HEK293 (cell line): ENCODE measurements around the gene PTPRN2.

Experiments used
- CTCF ChIA-PET: fragments of 350-600 bp; formaldehyde crosslinking; extraction: SDS; loops from one replicate; lab custom pipeline; 2021; ENCODE audit warnings: antibody characterized with exemption; lab: Yijun Ruan, JAX
- POLR2A ChIA-PET: fragments of 300-600 bp; formaldehyde crosslinking; extraction: SDS; loops from one replicate; lab custom pipeline; 2020; ENCODE audit warnings: antibody characterized with exemption, inconsistent platforms; lab: Yijun Ruan, JAX
- H3K27ac ChIP-seq: fragments of 200-500 bp; sonication (Bioruptor generic); 2 replicates; pipeline ENCODE4 v1.5.1; 2014; ENCODE audit warnings: low read depth, low read length, control low read depth, inconsistent platforms; ENCODE audit errors: extremely low read depth
- H3K36me3 ChIP-seq, 2 experiments: fragments of 200-500 bp in 1 of 2; sonication (Bioruptor generic) in 1 of 2; 1 replicate in 1 of 2; 2 replicates in 1 of 2; pipeline ENCODE4 v1.5.1; 2014 to 2017; ENCODE audit warnings: inconsistent platforms in 2 of 2, low read length in 2 of 2; ENCODE audit not compliant: control insufficient read depth in 2 of 2, insufficient read depth in 1 of 2
- H3K4me1 ChIP-seq: fragments of 200-500 bp; sonication (Bioruptor generic); 2 replicates; pipeline ENCODE4 v1.5.1; 2014; ENCODE audit warnings: mild to moderate bottlenecking, low read length, inconsistent platforms; ENCODE audit not compliant: control insufficient read depth, insufficient read depth
- H3K4me3 ChIP-seq: 2 replicates; pipeline ENCODE4 v1.5.1; 2011; ENCODE audit warnings: low read depth, mild to moderate bottlenecking, control low read depth, low read length, moderate library complexity
- H3K9me3 ChIP-seq: fragments of 200-500 bp; sonication (Bioruptor generic); 2 replicates; pipeline ENCODE4 v1.5.1; 2014; ENCODE audit warnings: low read depth, low read length, inconsistent platforms; ENCODE audit not compliant: control insufficient read depth, insufficient read depth
- EGR2 ChIP-seq: fragments of 450-650 bp; formaldehyde crosslinking; IDR thresholded peaks from 2 replicates; pipeline ENCODE4 v1.5.1; 2016; ENCODE audit warnings: low read depth, missing biosample characterization, missing genetic modification characterization
- GFI1B ChIP-seq: fragments of 450-650 bp; formaldehyde crosslinking; IDR thresholded peaks from 2 replicates; pipeline ENCODE4 v1.5.1; 2016; ENCODE audit warnings: missing biosample characterization, missing genetic modification characterization
- KLF16 ChIP-seq: fragments of 450-650 bp; formaldehyde crosslinking; IDR thresholded peaks from 2 replicates; pipeline ENCODE4 v1.5.1; 2017; ENCODE audit warnings: missing biosample characterization, missing genetic modification characterization
- KLF8 ChIP-seq: fragments of 450-650 bp; formaldehyde crosslinking; IDR thresholded peaks from 2 replicates; pipeline ENCODE4 v1.5.1; 2016; ENCODE audit warnings: missing biosample characterization, missing genetic modification characterization
- PRDM6 ChIP-seq: fragments of 450-650 bp; formaldehyde crosslinking; IDR thresholded peaks from 2 replicates; pipeline ENCODE4 v1.5.1; 2017; ENCODE audit warnings: missing biosample characterization, missing genetic modification characterization
- YY2 ChIP-seq: fragments of 450-650 bp; formaldehyde crosslinking; IDR thresholded peaks from 2 replicates; pipeline ENCODE4 v1.5.1; 2016; ENCODE audit warnings: missing biosample characterization, missing genetic modification characterization
- ZNF155 ChIP-seq: fragments of 450-650 bp; formaldehyde crosslinking; IDR thresholded peaks from 2 replicates; pipeline ENCODE4 v1.5.1; 2016; ENCODE audit warnings: missing biosample characterization, missing genetic modification characterization
- ZNF16 ChIP-seq: fragments of 450-650 bp; formaldehyde crosslinking; IDR thresholded peaks from 2 replicates; pipeline ENCODE4 v1.5.1; 2016; ENCODE audit warnings: low read depth, missing biosample characterization, missing genetic modification characterization
- ZNF2 ChIP-seq: fragments of 450-650 bp; formaldehyde crosslinking; IDR thresholded peaks from 2 replicates; pipeline ENCODE4 v1.5.1; 2016; ENCODE audit warnings: missing biosample characterization, missing genetic modification characterization
- ZNF350 ChIP-seq: fragments of 450-650 bp; formaldehyde crosslinking; IDR thresholded peaks from 2 replicates; pipeline ENCODE4 v1.5.0; 2017; ENCODE audit warnings: missing biosample characterization, mild to moderate bottlenecking, missing genetic modification characterization
- ZNF426 ChIP-seq: fragments of 450-650 bp; formaldehyde crosslinking; IDR thresholded peaks from 2 replicates; pipeline ENCODE4 v1.5.1; 2017; ENCODE audit warnings: missing biosample characterization, missing genetic modification characterization, mild to moderate bottlenecking, inconsistent platforms, moderate library complexity
- ZNF518A ChIP-seq: fragments of 450-650 bp; formaldehyde crosslinking; conservative IDR thresholded peaks from 2 replicates; pipeline ENCODE4 v1.5.1; 2016; ENCODE audit warnings: low read depth, missing biosample characterization, missing genetic modification characterization
- ZNF585B ChIP-seq: fragments of 450-650 bp; formaldehyde crosslinking; IDR thresholded peaks from 2 replicates; pipeline ENCODE4 v1.5.1; 2016; ENCODE audit warnings: missing biosample characterization, missing genetic modification characterization
- ZNF660 ChIP-seq: fragments of 450-650 bp; IDR thresholded peaks from 2 replicates; pipeline ENCODE4 v1.5.1; 2018; ENCODE audit warnings: missing biosample characterization, mild to moderate bottlenecking, missing genetic modification characterization
- ZNF701 ChIP-seq: fragments of 450-650 bp; formaldehyde crosslinking; IDR thresholded peaks from 2 replicates; pipeline ENCODE4 v1.5.1; 2016; ENCODE audit warnings: missing biosample characterization, missing genetic modification characterization
- ZNF707 ChIP-seq: fragments of 450-650 bp; formaldehyde crosslinking; IDR thresholded peaks from 2 replicates; pipeline ENCODE4 v1.5.1; 2016; ENCODE audit warnings: missing biosample characterization, missing genetic modification characterization
- ZNF792 ChIP-seq: fragments of 450-650 bp; formaldehyde crosslinking; IDR thresholded peaks from 2 replicates; pipeline ENCODE4 v1.5.1; 2016; ENCODE audit warnings: missing biosample characterization, missing genetic modification characterization
- ZXDB ChIP-seq: fragments of 450-650 bp; formaldehyde crosslinking; IDR thresholded peaks from 2 replicates; pipeline ENCODE4 v1.5.1; 2016; ENCODE audit warnings: missing biosample characterization, missing genetic modification characterization

PTPRN2 gene

DNA sequence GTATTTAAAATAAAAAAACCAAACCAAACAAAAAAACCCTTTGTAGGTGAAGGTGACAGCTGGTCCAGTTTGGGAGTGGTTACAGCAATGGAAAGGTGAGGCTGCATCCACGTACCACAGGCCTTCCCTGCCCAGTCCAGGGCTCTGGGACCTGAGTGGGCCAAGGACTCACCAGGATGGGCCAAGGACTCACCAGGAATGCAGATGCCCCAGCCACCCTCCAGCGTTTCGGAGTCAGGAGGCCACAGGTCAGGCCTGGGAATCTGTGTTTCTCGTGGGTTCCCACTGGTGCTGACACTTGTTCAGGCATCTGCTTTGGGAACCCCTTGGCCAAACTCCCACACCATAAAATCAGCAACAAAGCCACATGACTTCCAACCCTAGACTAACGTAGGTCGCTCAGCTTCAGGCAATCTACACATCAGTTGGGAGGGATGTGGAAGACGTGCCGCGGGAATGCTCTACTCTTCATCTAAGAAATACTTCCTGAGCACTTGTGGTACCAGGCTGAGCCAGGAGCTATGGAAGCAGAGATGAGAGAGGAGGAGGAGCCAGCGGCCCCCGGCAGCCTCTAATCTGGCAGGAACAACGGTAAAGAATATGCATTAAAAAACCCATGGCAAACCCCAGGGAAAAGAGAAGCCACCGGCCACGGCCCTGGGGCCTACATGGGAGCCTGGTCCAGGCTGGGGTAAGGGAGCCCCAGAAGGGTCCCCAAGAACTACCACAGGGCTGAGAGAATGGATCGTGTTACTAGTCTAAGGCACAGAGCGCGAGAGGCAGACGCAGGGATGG is 473.4 kb downstream of the PTPRN2 start (continued):
- TF ChIP-seq ZNF518A (tag by site-specific recombination) (no peak), EGR2 (tag by site-specific recombination) (no peak), ZNF660 (tag by site-specific recombination) (no peak), ZNF2 (tag by site-specific recombination) (no peak), ZXDB (no peak), ZNF585B (no peak), ZNF16 (tag by site-specific recombination) (no peak), KLF16 (no peak), ZNF701 (tag by site-specific recombination) (no peak), GFI1B (no peak)

DNA sequence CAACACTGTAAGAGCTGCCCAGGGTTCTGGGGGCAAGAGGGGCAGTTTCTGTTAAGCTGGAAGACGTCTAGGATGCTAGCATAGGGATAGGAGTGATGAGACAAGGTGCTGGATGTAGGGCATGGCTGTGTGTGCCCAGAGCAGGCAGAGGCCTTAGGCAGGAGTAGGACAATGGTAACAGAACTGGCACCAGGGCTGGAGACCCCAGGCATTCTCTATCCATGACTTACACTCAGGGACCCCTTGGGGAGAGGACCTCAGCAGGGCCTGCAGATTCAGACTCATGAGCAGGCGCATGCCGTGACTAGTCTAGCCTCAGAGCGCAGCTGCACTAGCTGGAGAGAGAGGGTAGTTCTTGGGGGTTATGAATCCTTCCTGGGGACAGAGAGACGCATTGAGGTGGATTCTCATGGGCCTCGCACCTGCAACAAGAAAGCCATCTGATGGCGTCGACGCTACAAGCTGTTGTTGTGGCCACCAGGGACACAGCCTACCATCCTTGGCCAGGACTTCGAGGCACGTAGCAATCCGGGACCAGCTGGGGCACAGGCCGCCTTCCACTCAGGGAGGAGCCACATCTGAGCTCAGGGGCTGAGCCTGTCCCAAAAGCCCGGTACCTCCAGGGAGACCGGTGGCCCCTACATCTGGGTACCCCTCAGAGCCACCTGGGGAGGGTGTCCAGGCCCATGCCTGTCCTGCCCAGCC is 474.1 kb downstream of the PTPRN2 start:
- ChIA-PET CTCF (interaction anchor here (0.5 to 0.7 kb wide), 2 partner anchors 98 to 948 kb away, joined by 3 to 4 read pairs; no protein-coding TSS in a partner anchor), POLR2A (no interaction called here)
- Histone ChIP-seq H3K36me3 (no peaks in the 10 kb centered on the region), H3K4me3 (no peak overlapping the region), H3K4me1 (no peaks in the 10 kb centered on the region), H3K27ac (no peak overlapping the region), H3K9me3 (no peaks in the 10 kb centered on the region)
- TF ChIP-seq ZNF792 (tag by site-specific recombination), result no peak

DNA sequence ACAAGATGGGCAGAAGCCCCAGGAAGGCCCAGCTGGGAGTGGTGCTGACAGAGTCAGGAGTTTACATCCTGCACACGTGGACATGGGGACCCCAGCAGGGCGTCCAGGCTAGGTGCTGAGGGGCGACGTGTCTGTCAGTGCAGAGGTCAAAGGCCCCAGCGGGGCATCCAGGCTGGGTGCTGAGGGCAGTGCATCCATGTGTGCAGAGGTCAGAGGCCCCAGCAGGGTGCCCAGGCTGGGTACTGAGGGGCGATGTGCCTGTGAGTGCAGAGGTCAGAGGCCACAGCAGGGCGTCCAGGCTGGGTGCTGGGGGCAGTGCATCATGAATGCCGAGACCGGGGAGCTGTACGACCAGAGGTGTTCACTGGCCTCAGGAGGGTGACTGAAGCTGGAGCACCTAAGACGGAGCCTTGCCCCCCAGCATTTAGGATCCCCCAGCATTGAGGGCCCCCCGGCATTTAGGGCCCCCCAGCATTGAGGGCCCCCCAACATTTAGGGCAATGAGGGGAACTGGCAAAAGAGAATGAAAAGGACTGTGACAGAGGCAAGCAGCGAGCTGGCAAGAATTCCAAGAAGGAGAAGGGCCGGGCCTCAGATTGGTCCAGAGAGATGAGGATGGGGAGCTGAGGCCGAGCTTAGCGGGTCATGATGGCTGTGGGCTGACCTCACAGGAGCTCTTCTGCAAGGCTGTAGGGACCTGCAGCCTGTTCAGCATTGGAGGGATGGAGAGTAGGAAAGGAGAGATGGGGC is 474.9 kb downstream of the PTPRN2 start:
- no peaks in the 10 kb centered on the region for H3K36me3 ChIP-seq
- CTCF ChIA-PET, result interaction anchor here (0.5 kb wide), 1 partner anchor 947 kb away, joined by 3 read pairs; no protein-coding TSS in a partner anchor
- TF ChIP-seq YY2, result no peak
- no peak for TF ChIP-seq ZNF707
- no peak for TF ChIP-seq KLF8
- no peak for TF ChIP-seq ZNF350 (tag by site-specific recombination)
- TF ChIP-seq ZNF426 (tag by site-specific recombination), result no peak
- no peak for TF ChIP-seq GFI1B
- TF ChIP-seq ZNF155 (tag by site-specific recombination), result no peak
- no peak for TF ChIP-seq PRDM6 (tag by site-specific recombination)
- no peaks in the 10 kb centered on the region for H3K4me1 ChIP-seq
- no peak overlapping the region for H3K27ac ChIP-seq
- H3K9me3 ChIP-seq, result no peaks in the 10 kb centered on the region
- POLR2A ChIA-PET, result no interaction called here
- H3K4me3 ChIP-seq, result no peak overlapping the region
